ENCODE data around the gene STAB1. TPM values are rescaled to one million over a fixed set of nuclear protein-coding genes. Genes with fewer than 3 reads are reported as not detected.

The STAB1 gene
- total RNA-seq, 1 experiment from 2014 or later = not detected

GRCh38 chr3:52480768-52481715, 14.1 kb upstream of the STAB1 start:
- no peaks in the 10 kb centered on the region for H3K4me1 ChIP-seq (ENCODE audit: low read length)
- no peak overlapping the region for H3K4me2 ChIP-seq (ENCODE audit: low read depth, low read length, poor library complexity, severe bottlenecking)
- H3K9me2 ChIP-seq (replicated peaks; ENCODE audit: insufficient read depth, low read length) = no peaks in the 10 kb centered on the region
- no peak for DNase-seq
- no peaks in the 10 kb centered on the region for H4K20me1 ChIP-seq (ENCODE audit: insufficient read depth, low read depth, low read length)
- no peak overlapping the region for H2AFZ ChIP-seq (ENCODE audit: low read length)
- no peak overlapping the region for H3K4me3 ChIP-seq (ENCODE audit: low read length)
- H3K9me3 ChIP-seq (ENCODE audit: low read length) = no peaks in the 10 kb centered on the region
- no peaks in the 10 kb centered on the region for H3K27me3 ChIP-seq (ENCODE audit: low read length)
- no peak overlapping the region for H3K27ac ChIP-seq (ENCODE audit: low read length)
- H3K36me3 ChIP-seq (ENCODE audit: insufficient read depth, low read length) = peaks cover 12% of the 10 kb centered on the region; the same call in 1 of the 2 replicates
- no peaks in the 10 kb centered on the region for H3K79me2 ChIP-seq (ENCODE audit: low read length)
- no peak overlapping the region for H3K9ac ChIP-seq (ENCODE audit: low read length)

- Histone ChIP-seq H3K4me3 (ENCODE audit: low read length) (no peak overlapping the region), H3K27ac (ENCODE audit: low read length) (no peak overlapping the region), H2AFZ (ENCODE audit: low read length) (no peak overlapping the region), H3K79me2 (ENCODE audit: low read length) (no peaks in the 10 kb centered on the region), H3K9ac (ENCODE audit: low read length) (no peak overlapping the region), H3K36me3 (ENCODE audit: insufficient read depth, low read length) (peaks cover 6% of the 10 kb centered on the region; the same call in 1 of the 2 replicates), H4K20me1 (ENCODE audit: insufficient read depth, low read depth, low read length) (no peaks in the 10 kb centered on the region), H3K9me3 (ENCODE audit: low read length) (no peaks in the 10 kb centered on the region), H3K9me2 (replicated peaks; ENCODE audit: insufficient read depth, low read length) (no peaks in the 10 kb centered on the region), H3K27me3 (ENCODE audit: low read length) (no peaks in the 10 kb centered on the region), H3K4me1 (ENCODE audit: low read length) (no peaks in the 10 kb centered on the region), H3K4me2 (ENCODE audit: low read depth, low read length, poor library complexity, severe bottlenecking) (no peak overlapping the region)
- no peak for DNase-seq
Observed at GRCh38 chr3:52481819-52482521, 13.2 kb upstream of the STAB1 start.

- Histone ChIP-seq H3K9ac (ENCODE audit: low read length) (no peak overlapping the region), H3K27ac (ENCODE audit: low read length) (no peak overlapping the region), H3K9me2 (replicated peaks; ENCODE audit: insufficient read depth, low read length) (no peaks in the 10 kb centered on the region), H3K4me2 (ENCODE audit: low read depth, low read length, poor library complexity, severe bottlenecking) (no peak overlapping the region), H2AFZ (ENCODE audit: low read length) (no peak overlapping the region), H3K79me2 (ENCODE audit: low read length) (no peaks in the 10 kb centered on the region), H3K36me3 (ENCODE audit: insufficient read depth, low read length) (no peaks in the 10 kb centered on the region), H3K4me1 (ENCODE audit: low read length) (no peaks in the 10 kb centered on the region), H3K4me3 (ENCODE audit: low read length) (no peak overlapping the region), H3K9me3 (ENCODE audit: low read length) (no peaks in the 10 kb centered on the region), H4K20me1 (ENCODE audit: insufficient read depth, low read depth, low read length) (no peaks in the 10 kb centered on the region), H3K27me3 (ENCODE audit: low read length) (no peaks in the 10 kb centered on the region)
- no peak for DNase-seq
Observed at GRCh38 chr3:52483081-52483480, 12.1 kb upstream of the STAB1 start.

GRCh38 chr3:52483577-52484381, 11.4 kb upstream of the STAB1 start:
- Histone ChIP-seq H3K27ac (ENCODE audit: low read length) (no peak overlapping the region), H2AFZ (ENCODE audit: low read length) (no peak overlapping the region), H3K79me2 (ENCODE audit: low read length) (no peaks in the 10 kb centered on the region), H3K4me3 (ENCODE audit: low read length) (no peak overlapping the region), H4K20me1 (ENCODE audit: insufficient read depth, low read depth, low read length) (no peaks in the 10 kb centered on the region), H3K9ac (ENCODE audit: low read length) (no peak overlapping the region), H3K4me1 (ENCODE audit: low read length) (no peaks in the 10 kb centered on the region), H3K9me3 (ENCODE audit: low read length) (no peaks in the 10 kb centered on the region), H3K36me3 (ENCODE audit: insufficient read depth, low read length) (no peaks in the 10 kb centered on the region), H3K9me2 (replicated peaks; ENCODE audit: insufficient read depth, low read length) (no peaks in the 10 kb centered on the region), H3K4me2 (ENCODE audit: low read depth, low read length, poor library complexity, severe bottlenecking) (no peak overlapping the region), H3K27me3 (ENCODE audit: low read length) (no peaks in the 10 kb centered on the region)
- no peak for DNase-seq

- H4K20me1 ChIP-seq (ENCODE audit: insufficient read depth, low read depth, low read length) = no peaks in the 10 kb centered on the region
- H3K9me2 ChIP-seq (replicated peaks; ENCODE audit: insufficient read depth, low read length) = no peaks in the 10 kb centered on the region
- no peak overlapping the region for H3K9ac ChIP-seq (ENCODE audit: low read length)
- no peak overlapping the region for H3K4me3 ChIP-seq (ENCODE audit: low read length)
- no peaks in the 10 kb centered on the region for H3K27me3 ChIP-seq (ENCODE audit: low read length)
- no peaks in the 10 kb centered on the region for H3K9me3 ChIP-seq (ENCODE audit: low read length)
- H3K4me2 ChIP-seq (ENCODE audit: low read depth, low read length, poor library complexity, severe bottlenecking) = no peak overlapping the region
- DNase-seq = no peak
- no peaks in the 10 kb centered on the region for H3K79me2 ChIP-seq (ENCODE audit: low read length)
- H2AFZ ChIP-seq (ENCODE audit: low read length) = no peak overlapping the region
- no peaks in the 10 kb centered on the region for H3K4me1 ChIP-seq (ENCODE audit: low read length)
- H3K36me3 ChIP-seq (ENCODE audit: insufficient read depth, low read length) = no peaks in the 10 kb centered on the region
- no peak overlapping the region for H3K27ac ChIP-seq (ENCODE audit: low read length)
Observed at GRCh38 chr3:52484680-52485461, 10.3 kb upstream of the STAB1 start.

- H2AFZ ChIP-seq (ENCODE audit: low read length) = no peak overlapping the region
- no peaks in the 10 kb centered on the region for H3K9me3 ChIP-seq (ENCODE audit: low read length)
- no peak overlapping the region for H3K9ac ChIP-seq (ENCODE audit: low read length)
- H3K27me3 ChIP-seq (ENCODE audit: low read length) = no peaks in the 10 kb centered on the region
- no peak for DNase-seq
- 0 out of 2 replicates have a peak, but pooled peaks cover 2% of the 10 kb centered on the region for H3K36me3 ChIP-seq (ENCODE audit: insufficient read depth, low read length)
- H3K4me2 ChIP-seq (ENCODE audit: low read depth, low read length, poor library complexity, severe bottlenecking) = no peak overlapping the region
- no peaks in the 10 kb centered on the region for H3K9me2 ChIP-seq (replicated peaks; ENCODE audit: insufficient read depth, low read length)
- no peaks in the 10 kb centered on the region for H3K4me1 ChIP-seq (ENCODE audit: low read length)
- no peaks in the 10 kb centered on the region for H3K79me2 ChIP-seq (ENCODE audit: low read length)
- H3K4me3 ChIP-seq (ENCODE audit: low read length) = no peak overlapping the region
- H3K27ac ChIP-seq (ENCODE audit: low read length) = no peak overlapping the region
- no peaks in the 10 kb centered on the region for H4K20me1 ChIP-seq (ENCODE audit: insufficient read depth, low read depth, low read length)
Observed at GRCh38 chr3:52487050-52487787, 7.9 kb upstream of the STAB1 start.
